ENCODE measurements around the gene MMP1. TPM values are rescaled to one million over a fixed set of nuclear protein-coding genes. Genes with fewer than 3 reads are reported as not detected.

MMP1 gene
- polyA plus RNA-seq, 1 donor (not counting 4 experiments of a cell fraction or from before 2014, with no cell fraction given): 81.5 TPM

- H3K4me3 ChIP-seq (ENCODE audit: control insufficient read depth in 2 of 3, extremely low read depth in 1 of 3, insufficient read depth in 2 of 3, low read depth in 1 of 3, low read length in 3 of 3): no peak overlapping the region
- H3K9me3 ChIP-seq (ENCODE audit: control insufficient read depth, low read depth, low read length): no peaks in the 10 kb centered on the region
- no peak overlapping the region for H3K9ac ChIP-seq (ENCODE audit: control insufficient read depth, extremely low read depth, insufficient read depth, low read length)
- H3K79me2 ChIP-seq (ENCODE audit: control insufficient read depth, insufficient read depth, low read length): no peaks in the 10 kb centered on the region
- H3K27me3 ChIP-seq (ENCODE audit: control insufficient read depth, extremely low read depth, insufficient read depth, low read length): no peaks in the 10 kb centered on the region
- no peak overlapping the region for H2AFZ ChIP-seq (ENCODE audit: control insufficient read depth, low read length)
- DNase-seq (ENCODE audit: low read depth, low spot score) (no peak), FAIRE-seq (no peak)
- no peaks in the 10 kb centered on the region for H3K36me3 ChIP-seq (ENCODE audit: control insufficient read depth in 2 of 2, extremely low read depth in 1 of 2, insufficient read depth in 2 of 2, low read length in 2 of 2)
- H3K27ac ChIP-seq (ENCODE audit: control insufficient read depth, insufficient read depth, low read length): no peak overlapping the region
- TF ChIP-seq EZH2 (IDR thresholded peaks at IDR 0.05; ENCODE audit: low read length): no peak
- no peak for TF ChIP-seq CTCF (optimal IDR thresholded peaks at IDR 0.05 in 1 of 3, IDR thresholded peaks at IDR 0.05 in 1 of 3, conservative IDR thresholded peaks at IDR 0.05 in 1 of 3; ENCODE audit: extremely low read depth in 1 of 3, insufficient read depth in 2 of 3, low read length in 3 of 3)
- no peak overlapping the region for H3K4me2 ChIP-seq (ENCODE audit: control insufficient read depth, extremely low read depth, insufficient read depth, low read depth, low read length)
- no peaks in the 10 kb centered on the region for H3K9me1 ChIP-seq (ENCODE audit: control insufficient read depth, extremely low read depth, insufficient read depth, low read length)
- dilution Hi-C loops (cut with MboI; ENCODE audit: extremely low pct_ligation_motif_present, low sequenced_read_pairs): no loop called here
- H4K20me1 ChIP-seq (ENCODE audit: control insufficient read depth, extremely low read depth, insufficient read depth, low read length): no peaks in the 10 kb centered on the region
- peaks cover 11% of the 10 kb centered on the region for H3K4me1 ChIP-seq (ENCODE audit: control insufficient read depth, extremely low read depth, insufficient read depth, low read length)
Observed at GRCh38 chr11:102793677-102794290, 4.2 kb downstream of the MMP1 start.

GRCh38 chr11:102792604-102793003 is 5.4 kb downstream of the MMP1 start:
- Histone ChIP-seq H3K4me2 (ENCODE audit: control insufficient read depth, extremely low read depth, insufficient read depth, low read depth, low read length) (no peak overlapping the region), H3K9me3 (ENCODE audit: control insufficient read depth, low read depth, low read length) (no peaks in the 10 kb centered on the region), H4K20me1 (ENCODE audit: control insufficient read depth, extremely low read depth, insufficient read depth, low read length) (no peaks in the 10 kb centered on the region), H3K27ac (ENCODE audit: control insufficient read depth, insufficient read depth, low read length) (no peak overlapping the region), H3K36me3 (ENCODE audit: control insufficient read depth in 2 of 2, extremely low read depth in 1 of 2, insufficient read depth in 2 of 2, low read length in 2 of 2) (no peaks in the 10 kb centered on the region), H3K9ac (ENCODE audit: control insufficient read depth, extremely low read depth, insufficient read depth, low read length) (no peak overlapping the region), H2AFZ (ENCODE audit: control insufficient read depth, low read length) (no peak overlapping the region), H3K4me1 (ENCODE audit: control insufficient read depth, extremely low read depth, insufficient read depth, low read length) (no peaks in the 10 kb centered on the region), H3K27me3 (ENCODE audit: control insufficient read depth, extremely low read depth, insufficient read depth, low read length) (no peaks in the 10 kb centered on the region), H3K79me2 (ENCODE audit: control insufficient read depth, insufficient read depth, low read length) (no peaks in the 10 kb centered on the region), H3K4me3 (ENCODE audit: control insufficient read depth in 2 of 3, extremely low read depth in 1 of 3, insufficient read depth in 2 of 3, low read depth in 1 of 3, low read length in 3 of 3) (no peak overlapping the region), H3K9me1 (ENCODE audit: control insufficient read depth, extremely low read depth, insufficient read depth, low read length) (no peaks in the 10 kb centered on the region)
- DNase-seq (ENCODE audit: low read depth, low spot score) (no peak), FAIRE-seq (no peak)
- no peak for TF ChIP-seq CTCF (optimal IDR thresholded peaks at IDR 0.05 in 1 of 3, IDR thresholded peaks at IDR 0.05 in 1 of 3, conservative IDR thresholded peaks at IDR 0.05 in 1 of 3; ENCODE audit: extremely low read depth in 1 of 3, insufficient read depth in 2 of 3, low read length in 3 of 3)
- no peak for TF ChIP-seq EZH2 (IDR thresholded peaks at IDR 0.05; ENCODE audit: low read length)
- dilution Hi-C loops (cut with MboI; ENCODE audit: extremely low pct_ligation_motif_present, low sequenced_read_pairs): no loop called here

Measured in keratinocyte (primary cell).